ENCODE data around the gene SRP9.

GRCh38 chr1:225815526-225816178 lies 38.0 kb downstream of the SRP9 start:
- TF ChIP-seq CTCF (IDR thresholded peaks at IDR 0.05), result no peak
- TF ChIP-seq POLR2A (IDR thresholded peaks at IDR 0.05), result no peak
